CD4-positive, alpha-beta T cell treated with Interleukin-2 at 100 ng/mL for 4 hours (primary cell): ENCODE measurements around the gene CACNA2D1.

ENCODE experiments used
- DNase-seq: peaks from one replicate; pipeline ENCODE4 v3.0.0-alpha.2; 2020; ENCODE audit warnings: low spot score

Gene CACNA2D1

GRCh38 chr7:82114237-82114636 is 329.3 kb downstream of the CACNA2D1 start:
- no peak for DNase-seq

DNA sequence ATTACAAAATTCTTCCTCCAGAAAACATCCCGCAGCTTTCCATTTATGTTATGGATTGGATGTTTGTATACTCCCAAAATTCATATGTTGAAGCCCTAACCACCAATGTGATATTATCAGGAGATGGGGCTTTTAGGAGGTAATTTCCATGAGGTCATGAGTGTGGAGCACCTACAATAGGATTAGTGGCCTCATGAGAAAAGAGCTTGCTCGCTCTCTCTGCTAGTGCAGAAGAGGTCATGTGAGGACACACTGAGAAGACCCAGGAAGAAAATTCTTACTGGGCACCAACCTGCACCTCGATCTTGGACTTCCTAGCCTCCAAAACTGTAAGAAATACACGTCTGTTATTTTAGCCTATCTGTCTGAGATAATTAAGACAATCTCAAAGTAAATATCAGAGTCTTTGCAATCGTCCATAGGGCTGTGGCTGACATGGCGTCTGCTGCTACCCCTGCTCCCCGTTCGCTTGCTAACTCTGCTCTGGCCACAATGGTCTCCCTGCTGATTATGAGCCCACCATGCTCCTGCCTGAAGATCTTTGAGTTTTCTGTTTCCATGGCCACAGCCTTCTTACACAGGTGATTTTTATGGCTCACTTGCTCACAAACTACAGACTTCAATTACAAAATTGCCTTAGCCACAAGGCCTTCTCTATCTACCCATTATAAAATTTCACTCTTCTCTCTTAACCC is 333.3 kb downstream of the CACNA2D1 start:
- DNase-seq, result no peak

- no peak for DNase-seq
Measured at GRCh38 chr7:82109288-82109687, 334.3 kb downstream of the CACNA2D1 start.

GRCh38 chr7:82106201-82106600 is 337.4 kb downstream of the CACNA2D1 start:
- DNase-seq, result no peak

- DNase-seq, result no peak
Measured at GRCh38 chr7:82105463-82105862, 338.1 kb downstream of the CACNA2D1 start.

- no peak for DNase-seq
Measured at GRCh38 chr7:82098414-82098813, 345.2 kb downstream of the CACNA2D1 start.

DNA sequence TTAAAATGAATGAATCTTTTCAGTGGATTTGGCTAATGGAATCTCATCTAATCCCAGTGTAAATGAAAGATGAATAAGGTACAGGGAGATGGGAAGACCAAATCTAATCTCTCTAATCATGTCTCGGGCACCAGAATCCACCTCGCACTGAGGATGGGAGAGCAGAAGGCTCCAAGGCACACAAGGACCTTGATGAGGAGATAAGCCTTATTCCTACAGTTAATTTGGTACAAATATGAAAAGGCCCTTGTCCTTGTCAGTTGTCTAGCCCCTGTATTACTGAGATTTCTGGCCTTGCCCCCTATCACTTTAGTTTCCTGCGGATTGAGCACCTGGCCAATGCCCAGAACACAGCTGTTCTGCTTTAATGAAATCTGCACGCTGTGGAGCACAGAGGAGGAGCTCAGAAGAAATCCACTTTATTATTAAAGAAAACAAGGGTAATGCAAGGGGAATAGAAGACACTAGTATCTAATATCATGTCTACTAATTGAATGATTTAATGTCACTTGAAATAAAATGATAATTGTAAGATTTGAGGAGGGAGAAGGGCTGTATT is 352.4 kb downstream of the CACNA2D1 start:
- no peak for DNase-seq

GRCh38 chr7:82087099-82087498 is 356.5 kb downstream of the CACNA2D1 start:
- no peak for DNase-seq

GRCh38 chr7:82085116-82085515 is 358.5 kb downstream of the CACNA2D1 start:
- no peak for DNase-seq

DNA sequence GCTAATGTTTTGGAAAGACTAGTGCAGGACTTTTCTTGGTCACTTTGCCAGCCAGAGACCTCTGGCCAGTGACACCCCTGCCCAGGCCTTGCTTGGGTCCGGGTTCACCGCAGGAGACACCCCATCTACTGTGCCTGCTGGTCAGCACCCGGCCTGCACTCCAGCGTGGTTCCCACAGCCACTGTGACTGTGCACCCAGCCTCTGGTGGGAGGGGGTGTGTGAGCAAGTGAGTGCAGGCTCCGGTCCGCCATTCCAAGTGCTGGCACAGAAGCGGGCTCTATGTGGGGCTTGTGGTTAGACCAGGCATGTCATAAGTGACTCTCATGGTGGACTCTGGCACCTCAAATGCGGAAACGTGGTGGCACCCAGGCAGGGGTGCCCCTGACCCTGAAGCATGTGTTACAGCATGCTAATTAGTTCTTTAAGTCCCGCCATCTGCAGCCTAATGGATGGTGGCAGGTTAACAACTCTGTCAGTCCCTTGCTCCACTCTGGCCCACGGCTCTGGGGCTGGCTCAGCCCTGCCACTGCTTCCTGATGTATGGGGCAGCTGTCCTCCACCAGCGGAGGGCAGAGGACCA is 361.8 kb downstream of the CACNA2D1 start:
- no peak for DNase-seq

DNA sequence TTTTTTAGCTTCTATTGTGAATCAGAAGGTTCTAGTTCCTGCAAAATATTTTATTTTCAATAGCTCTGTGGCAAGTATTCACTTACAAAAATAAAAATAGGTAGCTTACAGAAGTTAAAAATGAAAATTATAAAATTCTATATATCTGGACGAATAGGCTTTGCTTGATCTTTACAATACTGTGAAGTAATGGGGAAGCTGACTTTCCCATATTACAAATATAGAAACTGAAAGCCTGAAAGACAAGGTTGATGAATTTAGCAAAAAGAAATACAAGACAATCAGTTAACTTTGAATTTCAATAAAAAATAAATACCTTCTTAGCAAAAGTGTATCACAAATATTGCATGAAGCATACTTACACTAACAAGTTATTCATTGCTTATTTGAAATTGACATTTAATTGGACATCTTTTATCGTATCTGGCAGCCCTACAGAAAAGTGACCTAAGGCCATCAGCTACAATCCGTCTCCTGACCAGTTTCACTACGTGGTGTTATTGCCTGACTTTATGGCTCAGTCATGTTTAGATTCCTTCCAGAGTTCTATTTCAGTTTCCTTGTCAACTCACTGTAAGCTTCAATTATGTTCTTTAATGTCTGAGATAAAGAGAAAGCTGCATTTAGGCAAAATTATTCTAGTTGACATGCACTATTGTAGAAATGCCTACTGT is 363.2 kb downstream of the CACNA2D1 start:
- DNase-seq, result no peak

- DNase-seq, result no peak
Measured at GRCh38 chr7:82079527-82079926, 364.1 kb downstream of the CACNA2D1 start.

DNA sequence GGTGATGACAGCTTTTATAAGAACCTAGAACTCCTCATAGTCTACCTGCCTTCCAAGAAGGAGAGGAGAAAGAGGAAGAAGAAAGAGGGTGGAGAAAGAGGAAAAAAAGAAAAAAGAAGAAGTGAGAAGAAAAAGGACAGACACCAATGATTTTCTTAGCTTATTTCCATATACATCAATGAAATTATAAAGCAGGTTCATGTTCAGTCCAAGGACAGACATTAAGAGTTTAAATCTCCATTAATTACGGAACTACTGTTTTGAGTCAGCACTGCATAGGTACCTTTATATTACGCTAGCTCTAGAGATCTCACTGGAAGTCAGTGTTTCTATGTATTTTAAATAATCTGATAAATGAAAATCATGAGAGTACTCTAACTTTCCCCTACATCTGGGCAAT is 364.8 kb downstream of the CACNA2D1 start:
- DNase-seq, result no peak

DNA sequence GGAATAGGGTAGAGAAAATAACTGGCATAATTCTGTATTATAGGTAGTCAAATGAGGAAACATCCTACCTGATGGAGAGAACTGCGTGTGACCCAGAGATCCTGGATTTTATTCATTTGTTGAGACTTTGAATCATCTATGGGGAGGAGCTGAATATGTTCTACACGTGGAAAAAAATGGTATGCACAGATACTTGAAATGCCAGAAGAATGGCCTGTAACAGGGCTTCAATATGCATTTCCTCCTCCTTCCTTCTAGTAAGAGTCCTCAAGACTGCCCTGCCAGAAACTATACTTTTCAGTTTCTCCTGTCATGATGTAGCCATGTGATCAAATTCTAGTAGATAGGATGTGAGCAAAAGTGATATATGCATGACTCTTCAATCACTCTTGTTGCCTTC is 372.1 kb downstream of the CACNA2D1 start:
- no peak for DNase-seq

GRCh38 chr7:82067628-82068264 is 375.8 kb downstream of the CACNA2D1 start:
- no peak for DNase-seq

- DNase-seq, result no peak
Measured at GRCh38 chr7:82057476-82057875, 386.1 kb downstream of the CACNA2D1 start.

GRCh38 chr7:82056282-82056681 is 387.3 kb downstream of the CACNA2D1 start:
- no peak for DNase-seq

DNA sequence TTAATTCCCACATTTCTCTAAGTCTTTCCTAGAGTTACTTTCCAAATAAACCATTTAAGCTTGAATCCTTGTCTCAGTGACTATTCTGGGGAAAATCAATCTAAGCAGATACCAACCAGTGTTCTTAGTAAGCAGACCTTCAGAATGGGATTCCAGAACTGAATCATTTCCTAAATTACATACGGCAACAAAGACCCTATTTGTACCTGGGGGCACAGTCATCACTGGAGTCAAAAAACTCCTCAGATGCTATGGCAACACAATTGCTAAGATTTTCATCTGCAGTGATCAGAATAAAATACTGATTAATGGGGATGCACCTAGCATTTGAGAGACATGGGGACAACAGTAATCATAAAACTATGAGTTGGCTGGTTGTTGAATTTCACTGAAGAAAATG is 389.0 kb downstream of the CACNA2D1 start:
- DNase-seq, result no peak

DNA sequence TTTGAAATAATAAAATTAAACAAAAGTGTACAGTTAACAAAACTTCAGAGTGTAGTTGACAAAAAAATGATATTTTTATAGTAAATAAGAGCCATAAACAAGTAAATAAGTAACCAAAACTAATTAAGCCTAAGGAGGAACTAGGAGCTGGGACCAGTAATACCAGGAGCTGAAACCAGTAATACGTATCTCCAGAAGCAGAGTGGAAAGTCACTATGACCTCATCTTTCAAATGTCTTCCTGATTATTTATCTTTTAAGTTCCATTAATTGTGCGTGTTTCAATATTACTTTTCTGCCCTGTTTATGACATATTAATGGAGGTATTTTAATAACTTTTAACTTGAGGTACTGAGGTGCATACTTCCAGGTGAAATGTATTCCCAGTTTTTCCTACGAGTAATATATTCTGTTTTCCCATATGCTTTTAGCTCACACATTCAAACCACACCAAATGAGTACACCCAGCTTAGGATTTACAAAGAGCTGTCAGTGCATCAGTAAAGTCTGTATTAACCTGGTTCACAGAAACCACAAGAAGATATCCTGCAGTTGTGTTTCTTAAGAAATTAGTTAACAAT is 390.0 kb downstream of the CACNA2D1 start:
- DNase-seq, result no peak

DNA sequence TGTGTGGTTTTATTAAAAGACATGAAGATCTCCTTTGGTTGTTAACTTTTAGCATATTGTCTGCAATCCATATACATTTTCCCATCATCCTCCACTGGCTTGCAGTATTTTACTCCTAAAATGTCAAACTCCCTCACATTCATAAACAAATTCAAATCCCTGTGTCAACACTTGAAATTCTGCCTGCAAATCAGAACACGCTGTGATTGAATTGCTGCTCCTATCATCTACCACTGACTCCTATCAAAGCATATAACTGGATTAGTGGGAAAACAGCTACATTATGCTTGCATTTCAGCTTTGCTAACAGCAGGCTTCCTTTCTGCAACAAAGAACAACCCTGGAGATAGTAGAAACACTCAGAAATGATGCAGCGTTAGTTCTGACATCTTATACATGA is 392.0 kb downstream of the CACNA2D1 start:
- no peak for DNase-seq

GRCh38 chr7:82050792-82051191 is 392.8 kb downstream of the CACNA2D1 start:
- no peak for DNase-seq

- DNase-seq, result no peak
Measured at GRCh38 chr7:82049891-82050533, 393.6 kb downstream of the CACNA2D1 start.
